CD14-positive monocyte (primary cell): Measurements from ENCODE around the gene SSTR4. TPM values are rescaled to one million over a fixed set of nuclear protein-coding genes. Genes with fewer than 3 reads are reported as not detected.
A peak's percentile ranks its signal among the peaks of the same experiment; 100 is the strongest.

Experiments
- DNase-seq, 3 donors: peaks; one replicate each; pipeline ENCODE4 v3.0.0-alpha.2; 2011 to 2022
- H2AFZ ChIP-seq: 2 replicates; pipeline ENCODE4 v1.6.0; 2012; ENCODE audit warnings: mild to moderate bottlenecking, low read depth, low read length, inconsistent platforms; ENCODE audit not compliant: insufficient read depth, poor library complexity, severe bottlenecking
- H3K27ac ChIP-seq, 2 donors: 1 replicate in 1 of 2; 2 replicates in 1 of 2; pipeline ENCODE4 v1.5.1; 2012 to 2013; ENCODE audit warnings: low read length in 2 of 2, control low read depth in 1 of 2, inconsistent platforms in 1 of 2, low read depth in 1 of 2, mild to moderate bottlenecking in 1 of 2
- H3K27me3 ChIP-seq, 2 donors: one replicate each; pipeline versions ENCODE4 v1.6.0 to v1.6.1; 2011 to 2013; ENCODE audit warnings: low read length in 2 of 2; ENCODE audit not compliant: control insufficient read depth in 2 of 2, insufficient read depth in 2 of 2
- H3K36me3 ChIP-seq, 2 donors: replicated peaks in 1 of 2; 1 replicate in 1 of 2; 2 replicates in 1 of 2; pipeline versions ENCODE4 v1.5.1 to v1.6.1; 2012 to 2013; ENCODE audit warnings: low read length in 2 of 2, control low read depth in 1 of 2, inconsistent platforms in 1 of 2, mild to moderate bottlenecking in 1 of 2; ENCODE audit not compliant: insufficient read depth in 2 of 2, control insufficient read depth in 1 of 2
- H3K4me1 ChIP-seq, 2 donors: 1 replicate in 1 of 2; 2 replicates in 1 of 2; pipeline versions ENCODE4 v1.5.1 to v1.6.1; 2012 to 2013; ENCODE audit warnings: low read length in 2 of 2, control low read depth in 1 of 2, inconsistent platforms in 1 of 2, mild to moderate bottlenecking in 1 of 2, moderate library complexity in 1 of 2; ENCODE audit not compliant: insufficient read depth in 2 of 2, control insufficient read depth in 1 of 2
- H3K4me2 ChIP-seq: replicated peaks from 2 replicates; pipeline ENCODE3; 2012; ENCODE audit warnings: low read length, moderate library complexity, mild to moderate bottlenecking; ENCODE audit not compliant: poor library complexity, severe bottlenecking; ENCODE audit errors: extremely low read depth
- H3K4me3 ChIP-seq, 3 experiments: fragments of 200-600 bp in 1 of 3; sonication (generic) in 1 of 3; replicated peaks in 1 of 3; 1 replicate in 2 of 3; 2 replicates in 1 of 3; pipeline ENCODE4 v1.5.1; 2011 to 2013; ENCODE audit warnings: low read length in 3 of 3, mild to moderate bottlenecking in 3 of 3, control low read depth in 2 of 3, low read depth in 2 of 3, inconsistent platforms in 1 of 3, moderate library complexity in 1 of 3
- H3K79me2 ChIP-seq: 2 replicates; pipeline ENCODE4 v1.6.0; 2012; ENCODE audit warnings: mild to moderate bottlenecking, control low read depth, inconsistent platforms, low read length, moderate library complexity; ENCODE audit not compliant: insufficient read depth
- H3K9ac ChIP-seq: 2 replicates; pipeline ENCODE4 v1.6.0; 2017; ENCODE audit warnings: low read length, mild to moderate bottlenecking; ENCODE audit not compliant: insufficient read depth, poor library complexity, severe bottlenecking
- H3K9me3 ChIP-seq, 2 donors: replicated peaks in 1 of 2; 1 replicate in 1 of 2; 2 replicates in 1 of 2; pipeline versions ENCODE4 v1.5.1 to v1.6.1; 2012 to 2013; ENCODE audit warnings: low read length in 2 of 2, control low read depth in 1 of 2; ENCODE audit not compliant: control insufficient read depth in 1 of 2, insufficient read depth in 1 of 2
- H4K20me1 ChIP-seq: 2 replicates; pipeline ENCODE4 v1.6.0; 2012; ENCODE audit warnings: mild to moderate bottlenecking, low read length, control low read depth, moderate library complexity; ENCODE audit not compliant: insufficient read depth
- H3K27ac Mint-ChIP-seq, 7 donors: one replicate each; pipeline ENCODE4 v1.8.0; 2020; ENCODE audit warnings: mild to moderate bottlenecking in 7 of 7, mixed read lengths in 7 of 7, moderate library complexity in 6 of 7, inconsistent platforms in 2 of 7
- H3K27me3 Mint-ChIP-seq, 3 donors: one replicate each; pipeline ENCODE4 v1.8.0; 2021 to 2022; ENCODE audit warnings: low read depth in 3 of 3, mild to moderate bottlenecking in 3 of 3, mixed read lengths in 3 of 3, moderate library complexity in 3 of 3, inconsistent platforms in 1 of 3
- H3K36me3 Mint-ChIP-seq, 2 donors: one replicate each; pipeline ENCODE4 v1.8.0; 2020; ENCODE audit warnings: mixed read lengths in 2 of 2, inconsistent platforms in 1 of 2, mild to moderate bottlenecking in 1 of 2
- H3K4me1 Mint-ChIP-seq: one replicate; pipeline ENCODE4 v1.8.0; 2020; ENCODE audit warnings: mild to moderate bottlenecking, mixed read lengths
- H3K4me3 Mint-ChIP-seq, 2 donors: one replicate each; pipeline ENCODE4 v1.8.0; 2020; ENCODE audit warnings: mild to moderate bottlenecking in 2 of 2, mixed read lengths in 2 of 2, moderate library complexity in 1 of 2
- H3K9me3 Mint-ChIP-seq, 7 donors: one replicate each; pipeline ENCODE4 v1.8.0; 2020 to 2022; ENCODE audit warnings: mixed read lengths in 7 of 7, mild to moderate bottlenecking in 6 of 7, moderate library complexity in 6 of 7, inconsistent platforms in 2 of 7
- WGBS: methylation state at CpG from one replicate; pipeline ENCODE4 v1.1.5; 2013; ENCODE audit warnings: missing lambda C conversion rate; ENCODE audit not compliant: insufficient coverage; 5-methylcytosine and 5-hydroxymethylcytosine counted together
- intact Hi-C, 2 donors: fragments of 100-400 bp; cut with micrococcal nuclease; formaldehyde crosslinking; loops; one replicate each; pipeline versions ENCODE4 v1.15.0 to v1.15.1; 2023
- polyA plus RNA-seq, 3 donors: library from polyadenylated mRNA; depleted of rRNA in 1 of 3; unstranded in 2 of 3; stranded (reverse) in 1 of 3; fragments of 300-500 nt in 2 of 3; fragments of >200 nt in 1 of 3; fragmentation: Illumina TruSeq in 2 of 3; gene quantifications; 1 replicate in 2 of 3; 2 replicates in 1 of 3; pipeline ENCODE4 v1.2.3, GENCODE V29; 2012 to 2021
- TF ChIP-seq, protein P1 (sequence below): fragments of 200-600 bp; IDR thresholded peaks from one replicate; pipeline ENCODE4 v1.8.0; 2022; ENCODE audit warnings: antibody characterized with exemption, mild to moderate bottlenecking

SSTR4 gene
- polyA plus RNA-seq, 3 donors: not detected

DNA sequence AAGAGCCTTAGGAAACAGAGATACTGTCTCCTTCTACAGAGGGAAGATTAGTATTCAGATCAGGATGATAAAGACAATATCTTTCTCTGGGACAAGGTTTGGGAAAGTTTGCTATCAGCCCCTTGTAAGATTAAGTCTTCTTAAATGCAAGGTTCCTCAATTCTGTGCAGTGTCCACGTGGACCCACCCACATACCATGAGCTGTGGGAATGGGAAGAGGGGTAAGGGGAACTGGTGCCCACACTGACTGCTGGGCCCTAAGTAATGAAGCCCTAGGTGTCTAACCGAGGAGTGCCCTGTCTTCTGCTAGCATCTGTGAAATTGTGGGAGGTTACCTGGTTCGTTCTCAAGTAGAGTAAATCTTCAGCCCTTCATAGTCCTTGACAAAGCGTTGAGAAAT lies 5.8 kb upstream of the SSTR4 start:
- Mint-ChIP-seq H3K4me1 (peaks cover 65% of the 10 kb centered on the region), H3K36me3 (peaks cover 4 to 5% of the 10 kb centered on the region in 2 donors), H3K27me3 (peaks cover 7 to 11% (median 10%) of the 10 kb centered on the region in 3 donors), H3K9me3 (peaks cover 0 to 7% (median 3%) of the 10 kb centered on the region in 7 donors), H3K4me3 (peak overlapping the region in 1 of 2 donors; percentile 21), H3K27ac (peak overlapping the region in 2 of 7 donors; percentile 1 to 32)
- 44% methylated on average over 1 of the region's 4 CpGs for WGBS
- Histone ChIP-seq H3K4me1 (peaks cover 42 to 62% of the 10 kb centered on the region in 2 donors), H3K4me3 (peak overlapping the region in 1 of 3 experiments; percentile 20), H4K20me1 (no peaks in the 10 kb centered on the region), H3K27ac (no peak overlapping the region), H3K9me3 (peaks cover 0 to 2% of the 10 kb centered on the region in 2 donors), H3K4me2 (peak overlapping the region; percentile 20), H3K36me3 (no peaks in the 10 kb centered on the region), H3K9ac (no peak overlapping the region), H3K27me3 (peaks cover 0 to 6% of the 10 kb centered on the region in 2 donors), H3K79me2 (no peaks in the 10 kb centered on the region), H2AFZ (no peak overlapping the region)
- TF ChIP-seq, protein P1, sequence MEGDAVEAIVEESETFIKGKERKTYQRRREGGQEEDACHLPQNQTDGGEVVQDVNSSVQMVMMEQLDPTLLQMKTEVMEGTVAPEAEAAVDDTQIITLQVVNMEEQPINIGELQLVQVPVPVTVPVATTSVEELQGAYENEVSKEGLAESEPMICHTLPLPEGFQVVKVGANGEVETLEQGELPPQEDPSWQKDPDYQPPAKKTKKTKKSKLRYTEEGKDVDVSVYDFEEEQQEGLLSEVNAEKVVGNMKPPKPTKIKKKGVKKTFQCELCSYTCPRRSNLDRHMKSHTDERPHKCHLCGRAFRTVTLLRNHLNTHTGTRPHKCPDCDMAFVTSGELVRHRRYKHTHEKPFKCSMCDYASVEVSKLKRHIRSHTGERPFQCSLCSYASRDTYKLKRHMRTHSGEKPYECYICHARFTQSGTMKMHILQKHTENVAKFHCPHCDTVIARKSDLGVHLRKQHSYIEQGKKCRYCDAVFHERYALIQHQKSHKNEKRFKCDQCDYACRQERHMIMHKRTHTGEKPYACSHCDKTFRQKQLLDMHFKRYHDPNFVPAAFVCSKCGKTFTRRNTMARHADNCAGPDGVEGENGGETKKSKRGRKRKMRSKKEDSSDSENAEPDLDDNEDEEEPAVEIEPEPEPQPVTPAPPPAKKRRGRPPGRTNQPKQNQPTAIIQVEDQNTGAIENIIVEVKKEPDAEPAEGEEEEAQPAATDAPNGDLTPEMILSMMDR: no peak
- intact Hi-C loops: loop anchor here (10.0 kb wide), 2 partner anchors 105 to 315 kb away; no protein-coding TSS in a partner anchor
- peak in 2 of 3 donors; percentile 49 to 55 for DNase-seq

DNA sequence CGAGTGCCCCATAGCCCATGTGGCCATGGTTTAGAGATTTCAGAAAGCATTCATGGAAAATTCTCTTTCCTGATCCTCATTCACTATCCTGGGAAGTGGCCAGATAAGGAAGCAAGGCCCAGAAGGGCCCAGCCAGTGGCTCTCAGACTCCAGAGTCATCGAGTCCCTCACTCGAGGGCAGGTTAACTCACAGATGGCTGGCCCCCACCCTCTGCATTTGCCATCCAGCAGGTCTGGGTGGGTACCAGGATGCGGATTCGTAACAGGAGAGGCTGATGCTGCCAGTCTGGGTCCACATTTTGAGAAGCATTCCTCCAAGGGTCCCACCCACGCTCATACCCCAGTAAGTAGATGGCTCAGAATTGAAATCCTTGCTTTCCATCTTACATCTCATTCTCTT lies 3.8 kb upstream of the SSTR4 start:
- no peaks in the 10 kb centered on the region for H4K20me1 ChIP-seq
- no peaks in the 10 kb centered on the region for H3K36me3 ChIP-seq
- TF ChIP-seq, protein P1: no peak
- H3K9me3 ChIP-seq: no peaks in the 10 kb centered on the region
- 88% methylated on average over 3 of the region's 6 CpGs for WGBS
- DNase-seq: no peak
- H3K4me1 ChIP-seq: peaks cover 32 to 53% of the 10 kb centered on the region in 2 donors
- H3K9ac ChIP-seq: no peak overlapping the region
- no peaks in the 10 kb centered on the region for H3K79me2 ChIP-seq
- peaks cover 51% of the 10 kb centered on the region for H3K4me1 Mint-ChIP-seq
- peaks cover 3 to 21% of the 10 kb centered on the region in 2 donors for H3K27me3 ChIP-seq
- peaks cover 0 to 5% of the 10 kb centered on the region in 2 donors for H3K36me3 Mint-ChIP-seq
- no peak overlapping the region for H3K4me3 Mint-ChIP-seq
- H2AFZ ChIP-seq: no peak overlapping the region
- H3K27ac Mint-ChIP-seq: no peak overlapping the region
- intact Hi-C loops: loop anchor here in 1 of 2 donors (5.0 kb wide), 1 partner anchor 301 kb away; no protein-coding TSS in a partner anchor
- no peak overlapping the region for H3K4me2 ChIP-seq
- H3K27me3 Mint-ChIP-seq: peaks cover 21 to 30% (median 21%) of the 10 kb centered on the region in 3 donors
- H3K4me3 ChIP-seq: no peak overlapping the region
- peaks cover 3 to 9% (median 6%) of the 10 kb centered on the region in 7 donors for H3K9me3 Mint-ChIP-seq
- H3K27ac ChIP-seq: no peak overlapping the region
